Stimulated activated CD8-positive, alpha-beta memory T cell treated with anti-CD3 and anti-CD28 coated beads, Interleukin-15, amount 100 ng/mL, for 24 hours (primary cell): ENCODE data around the gene LYSMD3.

Experiments used
- DNase-seq: peaks from one replicate; pipeline ENCODE4 v3.0.0-alpha.2; 2020; ENCODE audit warnings: low read depth

The LYSMD3 gene

GRCh38 chr5:90479611-90480385, 49.6 kb downstream of the LYSMD3 start:
- DNase-seq = no peak

- no peak for DNase-seq
Measured at GRCh38 chr5:90477621-90478215, 51.7 kb downstream of the LYSMD3 start.

GRCh38 chr5:90477073-90477472, 52.3 kb downstream of the LYSMD3 start:
- DNase-seq = no peak

- no peak for DNase-seq
Measured at GRCh38 chr5:90476391-90476790, 53.0 kb downstream of the LYSMD3 start.

- no peak for DNase-seq
Measured at GRCh38 chr5:90475436-90475980, 53.9 kb downstream of the LYSMD3 start.

- peak; percentile 75 for DNase-seq
Measured at GRCh38 chr5:90474235-90475107, 54.9 kb downstream of the LYSMD3 start, which contains the start of the genes MBLAC2 and POLR3G. Gene MBLAC2, minus strand, starts transcription at chr5:90474771. Its CDS starts 479 bp downstream, at chr5:90474292. Gene POLR3G, plus strand, starts transcription at chr5:90474864. Its CDS starts 10,704 bp downstream, at chr5:90485568.

GRCh38 chr5:90473396-90474234, 55.8 kb downstream of the LYSMD3 start:
- DNase-seq = peak; percentile 17

- DNase-seq = no peak
Measured at GRCh38 chr5:90472783-90473395, 56.5 kb downstream of the LYSMD3 start.
